ENCODE measurements around the gene RNF150. TPM values are rescaled to one million over a fixed set of nuclear protein-coding genes. Genes with fewer than 3 reads are reported as not detected.

The RNF150 gene
- polyA plus RNA-seq, 3 donors: 0.21 TPM; not detected in 2

DNA sequence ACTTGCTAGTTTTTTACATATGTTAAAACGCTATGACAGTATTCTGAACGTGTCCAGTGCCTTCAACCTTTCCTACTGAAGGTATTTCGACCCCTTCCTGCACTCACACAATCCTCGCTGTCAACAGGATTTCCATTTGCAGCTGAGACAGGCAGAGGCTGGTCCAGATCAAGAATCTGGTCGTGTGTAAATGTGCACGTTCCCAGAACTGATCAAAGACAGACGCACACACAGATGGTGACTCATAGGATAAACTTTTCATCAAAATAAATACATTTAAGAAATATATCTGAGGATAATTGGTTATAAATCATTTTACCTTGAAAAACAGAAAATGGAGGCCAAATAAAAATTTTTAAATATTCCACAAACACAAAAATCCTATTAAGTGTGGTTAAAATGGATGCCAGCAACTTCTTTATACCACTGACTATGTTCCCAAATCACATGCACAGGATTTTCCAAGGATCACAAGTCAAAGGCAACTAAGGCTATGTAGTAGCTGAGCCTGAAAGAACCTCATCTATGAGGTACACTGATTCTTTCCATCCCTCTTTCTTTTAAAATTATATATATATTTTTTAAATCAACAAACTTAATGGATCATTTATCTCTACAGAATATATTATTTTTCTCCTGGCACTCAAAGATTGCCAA, 85.9 kb downstream of the RNF150 start:
- TF ChIP-seq, protein P1, sequence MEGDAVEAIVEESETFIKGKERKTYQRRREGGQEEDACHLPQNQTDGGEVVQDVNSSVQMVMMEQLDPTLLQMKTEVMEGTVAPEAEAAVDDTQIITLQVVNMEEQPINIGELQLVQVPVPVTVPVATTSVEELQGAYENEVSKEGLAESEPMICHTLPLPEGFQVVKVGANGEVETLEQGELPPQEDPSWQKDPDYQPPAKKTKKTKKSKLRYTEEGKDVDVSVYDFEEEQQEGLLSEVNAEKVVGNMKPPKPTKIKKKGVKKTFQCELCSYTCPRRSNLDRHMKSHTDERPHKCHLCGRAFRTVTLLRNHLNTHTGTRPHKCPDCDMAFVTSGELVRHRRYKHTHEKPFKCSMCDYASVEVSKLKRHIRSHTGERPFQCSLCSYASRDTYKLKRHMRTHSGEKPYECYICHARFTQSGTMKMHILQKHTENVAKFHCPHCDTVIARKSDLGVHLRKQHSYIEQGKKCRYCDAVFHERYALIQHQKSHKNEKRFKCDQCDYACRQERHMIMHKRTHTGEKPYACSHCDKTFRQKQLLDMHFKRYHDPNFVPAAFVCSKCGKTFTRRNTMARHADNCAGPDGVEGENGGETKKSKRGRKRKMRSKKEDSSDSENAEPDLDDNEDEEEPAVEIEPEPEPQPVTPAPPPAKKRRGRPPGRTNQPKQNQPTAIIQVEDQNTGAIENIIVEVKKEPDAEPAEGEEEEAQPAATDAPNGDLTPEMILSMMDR (IDR thresholded peaks at IDR 0.05): no peak
- H3K4me1 Mint-ChIP-seq: no peaks in the 10 kb centered on the region
- no peaks in the 10 kb centered on the region for H3K36me3 Mint-ChIP-seq
- no peaks in the 10 kb centered on the region for H3K4me1 ChIP-seq (ENCODE audit: control insufficient read depth in 1 of 2, insufficient read depth in 2 of 2, low read length in 2 of 2)
- intact Hi-C loops (cut with micrococcal nuclease): no loop called here
- H3K4me3 Mint-ChIP-seq: no peak overlapping the region
- no peaks in the 10 kb centered on the region for H3K36me3 ChIP-seq (replicated peaks in 1 of 2; ENCODE audit: control insufficient read depth in 1 of 2, insufficient read depth in 2 of 2, low read length in 2 of 2)
- H3K27ac Mint-ChIP-seq: no peak overlapping the region
- H3K4me2 ChIP-seq (replicated peaks; ENCODE audit: extremely low read depth, low read length, poor library complexity, severe bottlenecking): no peak overlapping the region
- peaks cover 0 to 1% (median 0%) of the 10 kb centered on the region in 3 donors for H3K27me3 Mint-ChIP-seq (ENCODE audit: low read depth in 3 of 3)
- WGBS (ENCODE audit: insufficient coverage): 100% methylated on average over 4 of the region's 7 CpGs
- no peak overlapping the region for H3K27ac ChIP-seq (ENCODE audit: low read depth in 1 of 2, low read length in 2 of 2)
- H3K9me3 Mint-ChIP-seq: peaks cover 12 to 21% (median 17%) of the 10 kb centered on the region in 7 donors
- no peaks in the 10 kb centered on the region for H4K20me1 ChIP-seq (ENCODE audit: insufficient read depth, low read length)
- H3K79me2 ChIP-seq (ENCODE audit: insufficient read depth, low read length): no peaks in the 10 kb centered on the region
- DNase-seq: no peak
- no peak overlapping the region for H2AFZ ChIP-seq (ENCODE audit: insufficient read depth, low read depth, low read length, poor library complexity, severe bottlenecking)
- H3K9me3 ChIP-seq (replicated peaks in 1 of 2; ENCODE audit: control insufficient read depth in 1 of 2, insufficient read depth in 1 of 2, low read length in 2 of 2): peaks cover 16% of the 10 kb centered on the region in 2 donors
- no peak overlapping the region for H3K4me3 ChIP-seq (replicated peaks in 1 of 3; ENCODE audit: low read depth in 2 of 3, low read length in 3 of 3)
- H3K27me3 ChIP-seq (ENCODE audit: control insufficient read depth in 2 of 2, insufficient read depth in 2 of 2, low read length in 2 of 2): no peaks in the 10 kb centered on the region
- no peak overlapping the region for H3K9ac ChIP-seq (ENCODE audit: insufficient read depth, low read length, poor library complexity, severe bottlenecking)

DNA sequence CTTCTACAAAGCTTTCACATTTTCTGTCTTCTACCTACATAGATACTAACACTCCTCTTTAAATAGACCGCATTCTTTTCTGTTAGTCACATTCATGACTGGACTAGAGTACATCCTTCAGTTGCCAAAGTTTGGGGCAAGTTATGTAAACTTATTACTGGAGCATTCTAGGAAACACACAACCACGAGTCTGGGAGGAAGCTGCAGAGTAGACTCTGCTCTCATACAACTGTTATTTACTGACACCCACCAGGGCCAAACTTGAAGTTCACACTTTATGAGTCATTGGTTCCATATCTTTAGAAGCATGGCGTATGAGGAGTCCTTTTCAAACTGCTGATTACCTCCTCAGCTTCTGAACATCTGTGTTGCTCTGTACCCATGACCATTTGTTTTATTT, 87.0 kb downstream of the RNF150 start:
- H2AFZ ChIP-seq (ENCODE audit: insufficient read depth, low read depth, low read length, poor library complexity, severe bottlenecking): no peak overlapping the region
- TF ChIP-seq, protein P1 (IDR thresholded peaks at IDR 0.05): no peak

More for the DNA sequence above, 87.0 kb downstream of the RNF150 start:
- DNase-seq: no peak
- Mint-ChIP-seq H3K27ac (no peak overlapping the region), H3K9me3 (peaks cover 7 to 11% (median 10%) of the 10 kb centered on the region in 7 donors), H3K4me3 (no peak overlapping the region), H3K27me3 (ENCODE audit: low read depth in 3 of 3) (no peaks in the 10 kb centered on the region), H3K4me1 (no peaks in the 10 kb centered on the region), H3K36me3 (no peaks in the 10 kb centered on the region)
- no peak overlapping the region for H3K4me2 ChIP-seq (replicated peaks; ENCODE audit: extremely low read depth, low read length, poor library complexity, severe bottlenecking)
- intact Hi-C loops (cut with micrococcal nuclease): no loop called here
- WGBS (ENCODE audit: insufficient coverage): 40% methylated on average over 2 of the region's 3 CpGs
- H3K4me3 ChIP-seq (replicated peaks in 1 of 3; ENCODE audit: low read depth in 2 of 3, low read length in 3 of 3): no peak overlapping the region
- no peaks in the 10 kb centered on the region for H3K4me1 ChIP-seq (ENCODE audit: control insufficient read depth in 1 of 2, insufficient read depth in 2 of 2, low read length in 2 of 2)
- H3K27me3 ChIP-seq (ENCODE audit: control insufficient read depth in 2 of 2, insufficient read depth in 2 of 2, low read length in 2 of 2): no peaks in the 10 kb centered on the region
- H4K20me1 ChIP-seq (ENCODE audit: insufficient read depth, low read length): no peaks in the 10 kb centered on the region
- H3K9ac ChIP-seq (ENCODE audit: insufficient read depth, low read length, poor library complexity, severe bottlenecking): no peak overlapping the region
- peaks cover 8 to 9% of the 10 kb centered on the region in 2 donors for H3K9me3 ChIP-seq (replicated peaks in 1 of 2; ENCODE audit: control insufficient read depth in 1 of 2, insufficient read depth in 1 of 2, low read length in 2 of 2)
- H3K36me3 ChIP-seq (replicated peaks in 1 of 2; ENCODE audit: control insufficient read depth in 1 of 2, insufficient read depth in 2 of 2, low read length in 2 of 2): no peaks in the 10 kb centered on the region
- no peak overlapping the region for H3K27ac ChIP-seq (ENCODE audit: low read depth in 1 of 2, low read length in 2 of 2)
- H3K79me2 ChIP-seq (ENCODE audit: insufficient read depth, low read length): no peaks in the 10 kb centered on the region

All from CD14-positive monocyte (primary cell).